GM21381 (cell line): ENCODE data around the gene FBXO11.
"Not testable (repeated sequence)": the region's sequence is repeated elsewhere in the genome, so short reads cannot be mapped to it uniquely, and the experiment has no call there.

Source experiments
- ATAC-seq: cut with Tn5 transposase; IDR thresholded peaks from one replicate; pipeline ENCODE4 v1.9.1; 2021; ENCODE audit warnings: mild to moderate bottlenecking, moderate library complexity; ENCODE audit not compliant: unreplicated experiment

Gene FBXO11

DNA sequence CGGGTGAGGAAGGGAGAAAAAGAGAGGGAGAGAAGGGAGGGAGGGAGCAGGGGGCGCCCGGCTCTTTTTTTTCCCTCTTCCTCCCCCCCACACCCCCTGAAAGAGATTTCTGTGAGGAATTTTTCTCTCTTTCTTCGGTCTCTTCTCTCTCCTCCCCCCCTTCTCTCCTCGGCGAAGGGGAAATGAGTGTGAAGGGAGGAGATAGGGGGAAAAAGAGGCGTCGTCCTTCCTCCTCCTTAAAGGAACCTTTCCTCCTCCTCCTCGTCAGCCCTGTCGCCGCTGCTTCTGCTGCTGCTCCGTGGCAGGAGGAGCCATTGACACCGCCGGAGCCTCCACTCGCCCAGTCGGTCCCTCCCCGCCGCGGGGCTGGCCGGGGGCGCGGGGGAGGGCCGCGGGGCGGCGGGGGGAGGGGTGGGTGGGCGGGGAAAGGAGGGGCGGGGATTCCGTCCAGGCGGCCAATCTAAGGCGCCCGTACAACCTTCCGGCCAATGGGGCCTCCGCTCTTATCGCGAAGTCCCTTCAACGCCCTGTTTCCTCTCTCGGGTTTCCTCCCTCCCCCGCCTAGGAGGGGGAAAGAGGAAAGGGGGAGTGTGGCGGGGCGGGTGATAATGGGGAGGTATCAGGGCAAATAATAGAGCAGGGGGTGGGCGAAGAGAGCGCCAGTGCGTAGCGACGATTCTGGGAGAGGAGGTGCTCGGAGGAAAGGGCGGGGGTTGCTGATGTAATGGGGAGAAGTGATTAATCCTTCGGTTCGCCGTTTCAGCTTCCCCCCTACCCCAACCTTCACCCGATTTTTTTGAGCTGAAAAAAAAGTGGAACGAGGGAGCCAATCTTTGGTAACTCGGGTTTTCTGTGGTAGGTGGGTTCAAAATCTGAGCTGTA, at the start of gene FBXO11:
FBXO11 (minus strand) TSS at position 342 of the 882 bp plus-strand sequence. CDS start 778 bp downstream, outside the sequence.
- peak; percentile 84 for ATAC-seq

GRCh38 chr2:47950340-47951301, 44.3 kb upstream of the FBXO11 start:
- no peak for ATAC-seq

GRCh38 chr2:47946593-47946992, 40.3 kb upstream of the FBXO11 start:
- ATAC-seq, result no peak

DNA sequence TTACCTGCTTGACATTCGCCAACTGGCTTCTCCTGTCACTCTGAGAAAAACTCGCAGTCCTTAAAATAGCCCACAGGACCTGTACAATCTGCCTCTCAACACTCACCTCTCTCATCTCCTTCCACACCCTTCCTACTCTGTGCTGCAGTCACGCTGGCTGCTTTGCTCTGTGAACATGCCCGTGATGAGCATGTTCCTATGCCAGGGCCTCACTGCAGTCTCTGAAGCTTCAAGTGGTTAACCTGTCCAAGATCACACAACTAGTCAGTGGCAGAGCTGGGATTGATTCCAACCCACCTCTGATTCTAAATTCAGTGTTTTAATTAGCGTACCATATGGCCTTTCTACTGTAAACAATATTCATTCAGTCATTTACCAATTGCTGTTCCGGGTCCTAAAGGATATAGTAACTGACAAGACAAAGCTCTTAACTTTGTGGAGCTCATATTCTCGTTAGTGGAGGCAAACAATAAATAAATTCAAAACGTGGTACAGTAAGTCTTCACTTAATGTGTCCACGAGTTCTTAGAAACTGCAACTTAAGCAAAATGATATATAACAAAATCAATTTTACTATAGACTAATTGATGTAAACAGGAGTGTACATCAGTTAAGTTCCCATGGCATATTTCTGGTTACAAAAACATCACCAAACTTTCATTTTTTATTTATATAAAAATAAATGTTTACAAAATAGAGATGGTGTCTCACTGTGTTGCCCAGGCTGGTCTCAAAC, 38.9 kb upstream of the FBXO11 start:
- no peak for ATAC-seq

GRCh38 chr2:47941936-47942335, 35.6 kb upstream of the FBXO11 start:
- ATAC-seq, result no peak

DNA sequence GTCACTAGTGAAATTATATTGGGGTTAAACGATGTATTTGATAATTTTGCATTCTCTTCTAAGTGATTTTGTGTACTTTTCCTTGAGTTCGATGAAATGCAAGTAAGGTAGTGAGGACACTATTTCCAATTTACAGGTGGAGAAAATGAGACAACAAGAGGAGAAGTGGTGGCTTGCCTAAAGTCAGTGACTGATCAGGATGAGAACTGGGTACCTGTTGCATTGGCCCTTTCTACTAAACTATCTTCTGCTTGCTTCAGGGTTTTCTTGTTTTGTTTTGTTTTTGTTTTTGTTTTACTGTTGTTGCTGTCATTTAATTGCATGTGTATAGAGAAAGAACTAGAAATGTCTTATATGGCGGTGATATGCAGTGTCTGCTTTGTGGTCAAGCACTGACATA, 31.4 kb upstream of the FBXO11 start:
- ATAC-seq, result no peak

GRCh38 chr2:47935071-47935470, 28.8 kb upstream of the FBXO11 start:
- ATAC-seq, result no peak

DNA sequence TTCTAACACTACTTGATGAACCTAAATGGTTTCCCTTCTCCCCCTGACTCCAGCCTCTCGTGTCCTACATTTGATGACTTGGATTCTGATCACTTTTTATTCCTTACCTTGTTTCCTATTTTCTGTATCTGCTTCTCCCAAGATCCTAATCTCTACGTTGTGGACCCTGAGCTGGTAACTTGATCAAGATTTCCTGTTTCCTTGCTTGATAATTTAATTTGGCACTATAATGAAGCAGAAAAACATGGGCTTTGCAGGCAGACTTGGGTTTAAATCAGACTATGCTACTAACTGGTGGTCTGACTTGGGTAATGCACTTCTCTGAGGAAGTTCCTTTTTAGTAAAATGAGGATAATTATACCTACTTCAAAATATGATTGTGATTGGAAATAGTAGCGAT, 11.7 kb upstream of the FBXO11 start:
- ATAC-seq, result no peak

DNA sequence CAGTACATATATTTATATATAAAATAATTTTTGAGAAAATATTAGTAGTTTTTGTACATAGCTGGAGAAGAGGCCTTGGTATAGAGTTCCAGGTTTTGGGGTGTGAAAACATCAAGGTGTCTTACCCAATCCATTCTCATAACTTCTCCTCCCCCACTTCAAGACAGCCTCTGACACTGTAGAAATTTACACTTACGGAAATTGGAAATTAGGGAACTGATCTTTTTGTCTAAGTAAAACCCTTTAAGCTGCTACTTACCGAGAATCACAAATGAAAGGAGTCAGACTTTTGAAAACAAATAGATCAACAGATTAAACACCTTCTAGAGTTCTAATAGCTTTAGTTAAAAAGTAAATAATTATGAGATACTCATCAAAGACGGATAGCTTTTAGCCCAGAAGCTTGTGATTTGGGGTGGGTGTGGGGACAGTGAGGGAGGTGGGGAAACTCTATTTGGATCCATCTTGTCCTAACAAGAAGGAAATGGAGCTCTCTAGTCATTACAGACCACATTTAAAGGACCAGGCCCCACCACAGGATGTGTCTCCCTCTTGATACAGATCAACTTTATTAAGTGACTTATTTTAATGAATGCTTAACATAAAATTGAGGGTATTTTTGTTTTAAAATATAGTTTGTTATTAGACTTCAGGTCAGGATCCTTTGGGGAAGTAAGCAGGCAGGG, 11.1 kb upstream of the FBXO11 start:
- ATAC-seq, result no peak

DNA sequence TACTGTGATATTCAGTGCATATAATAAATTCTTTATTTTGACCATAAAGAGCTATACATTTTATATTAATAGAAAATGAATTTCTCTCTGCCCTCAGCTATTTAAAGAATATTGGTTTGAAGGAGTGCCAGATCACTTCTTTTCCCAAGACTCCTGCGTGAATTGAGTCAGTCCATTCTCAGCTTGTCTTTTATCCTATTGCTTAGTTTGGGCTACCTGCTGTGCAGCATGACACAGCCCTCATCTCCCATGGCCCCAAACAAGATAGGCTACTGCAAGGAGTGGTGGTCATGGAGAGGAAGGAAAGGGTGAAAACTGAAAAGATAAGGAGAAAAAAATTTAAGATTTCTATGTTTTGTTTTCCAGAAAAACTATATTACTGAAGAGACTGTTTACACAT, 10.1 kb upstream of the FBXO11 start:
- no peak for ATAC-seq

- ATAC-seq, result not testable (repeated sequence)
Measured at GRCh38 chr2:47910662-47911061, 4.4 kb upstream of the FBXO11 start.

- ATAC-seq, result no peak
Measured at GRCh38 chr2:47908682-47909081, 2.4 kb upstream of the FBXO11 start.

- peak; percentile 32 for ATAC-seq
Measured at GRCh38 chr2:47907039-47907781, 912 bp upstream of the FBXO11 start.

DNA sequence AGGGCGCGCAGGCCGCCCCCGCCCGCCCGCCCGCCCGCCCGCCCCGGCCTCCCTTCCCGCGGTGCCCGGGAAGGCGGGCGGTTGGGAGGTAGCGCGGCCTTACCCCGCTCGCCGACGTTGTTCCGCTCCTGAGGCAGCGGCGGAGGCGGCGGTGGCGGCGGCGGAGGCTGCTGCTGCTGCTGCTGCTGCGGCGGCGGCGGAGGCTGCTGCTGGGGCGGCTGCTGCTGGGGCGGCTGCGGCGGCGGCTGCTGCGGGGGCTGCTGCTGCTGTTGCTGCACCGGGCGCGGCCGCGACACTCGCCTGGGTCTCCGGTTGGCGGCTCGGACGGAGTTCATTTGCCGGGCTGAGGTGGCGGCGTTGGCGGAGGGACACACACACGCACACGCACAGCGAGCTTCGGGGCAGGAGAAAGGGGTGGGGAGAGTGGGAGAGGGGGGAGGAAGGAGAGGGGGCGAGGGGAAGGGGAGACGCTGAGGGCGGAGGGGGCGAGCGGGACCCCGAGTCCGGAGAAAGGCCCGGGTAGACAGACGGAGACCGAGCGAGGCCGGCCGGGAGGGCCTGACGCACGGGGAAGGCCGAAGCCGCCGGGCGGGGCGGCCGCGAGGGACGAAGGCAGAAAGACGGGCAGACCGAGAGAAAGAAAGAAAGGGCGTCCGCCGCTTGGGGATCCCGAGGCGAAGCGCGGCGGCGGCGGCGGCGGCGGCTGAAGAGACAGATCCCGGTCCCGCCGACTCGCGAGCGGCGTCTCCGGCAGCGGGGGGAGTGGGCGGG, 727 bp downstream of the FBXO11 start:
- ATAC-seq, result peak; percentile 5

DNA sequence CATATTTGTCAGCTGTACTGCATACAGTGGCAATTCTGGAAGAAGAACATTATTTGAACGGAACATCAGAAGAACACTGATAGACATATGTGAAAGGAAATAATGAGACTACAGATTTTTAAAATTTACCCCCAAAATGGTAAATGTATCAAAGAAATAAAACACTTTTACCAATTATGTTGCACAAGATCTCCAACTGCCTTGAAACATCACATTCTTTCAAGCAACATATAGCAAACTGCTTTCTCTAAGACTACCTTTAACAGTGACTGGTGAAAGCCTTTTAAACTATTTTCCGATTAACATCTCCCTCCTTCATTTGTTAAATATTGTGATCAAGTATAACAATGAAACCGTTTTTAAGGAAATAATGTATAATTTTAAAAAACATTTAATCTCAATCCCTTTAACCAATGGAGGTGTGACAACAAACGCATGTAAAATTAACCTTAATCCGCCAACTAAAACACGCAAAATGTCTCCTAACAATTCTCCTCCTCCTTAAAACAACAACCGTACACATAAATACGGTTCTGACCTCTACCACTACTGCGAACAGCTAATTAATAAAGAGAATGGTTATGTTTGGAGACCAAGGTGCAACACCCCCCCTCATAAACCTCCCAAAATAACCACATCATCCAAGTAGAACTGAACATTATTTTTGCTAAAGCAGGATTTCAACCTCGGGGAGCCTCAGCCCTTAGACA, 2.4 kb downstream of the FBXO11 start:
- no peak for ATAC-seq

- ATAC-seq, result not testable (repeated sequence)
Measured at GRCh38 chr2:47901892-47902291, 4.4 kb downstream of the FBXO11 start.

GRCh38 chr2:47900857-47901256, 5.4 kb downstream of the FBXO11 start:
- no peak for ATAC-seq
